Liver (tissue), 3 donors: Measurements from ENCODE around the gene CRYBG1.

ENCODE experiments used
- FOXA1 ChIP-seq: IDR thresholded peaks from 2 replicates; pipeline ENCODE4 v1.6.1; 2016; ENCODE audit warnings: antibody characterized with exemption
- GABPA ChIP-seq, 2 donors: IDR thresholded peaks in 1 of 2; conservative IDR thresholded peaks in 1 of 2; 2 replicates each; pipeline ENCODE4 v1.6.1; 2016; ENCODE audit warnings: antibody characterized with exemption in 2 of 2, mild to moderate bottlenecking in 1 of 2, moderate library complexity in 1 of 2
- HNF4A ChIP-seq, 2 donors: conservative IDR thresholded peaks; 2 replicates each; pipeline ENCODE4 v1.6.1; 2016; ENCODE audit warnings: antibody characterized with exemption in 2 of 2, mild to moderate bottlenecking in 2 of 2
- JUND ChIP-seq, 2 donors: IDR thresholded peaks; 2 replicates each; pipeline ENCODE4 v1.6.1; 2016; ENCODE audit warnings: antibody characterized with exemption in 2 of 2
- RAD21 ChIP-seq, 2 donors: IDR thresholded peaks; 2 replicates each; pipeline ENCODE4 v1.6.1; 2016; ENCODE audit warnings: antibody characterized with exemption in 2 of 2, mild to moderate bottlenecking in 2 of 2
- RXRA ChIP-seq, 2 donors: IDR thresholded peaks; 2 replicates each; pipeline ENCODE4 v1.6.1; 2017 to 2018; ENCODE audit warnings: antibody characterized with exemption in 2 of 2, mild to moderate bottlenecking in 1 of 2
- SP1 ChIP-seq: IDR thresholded peaks from 2 replicates; pipeline ENCODE4 v1.6.1; 2018; ENCODE audit warnings: antibody characterized with exemption, mild to moderate bottlenecking
- TAF1 ChIP-seq: conservative IDR thresholded peaks from 2 replicates; pipeline ENCODE4 v1.6.1; 2016; ENCODE audit warnings: antibody characterized with exemption, mild to moderate bottlenecking
- ZBTB33 ChIP-seq: IDR thresholded peaks from 2 replicates; pipeline ENCODE4 v1.6.1; 2016; ENCODE audit warnings: antibody characterized with exemption
- TF ChIP-seq, protein P1 (sequence below): IDR thresholded peaks from 2 replicates; pipeline ENCODE4 v1.6.1; 2016; ENCODE audit warnings: antibody characterized with exemption, mild to moderate bottlenecking
- TF ChIP-seq, protein P2 (sequence below): fragments of 150-350 bp; IDR thresholded peaks from 2 replicates; pipeline ENCODE4 v1.5.1; 2017; ENCODE audit warnings: improper control_type of control experiment, low read depth, low read length; ENCODE audit not compliant: missing input control
- TF ChIP-seq, protein P3 (sequence below): IDR thresholded peaks from 2 replicates; pipeline ENCODE4 v1.6.1; 2016; ENCODE audit warnings: antibody characterized with exemption
- TF ChIP-seq, protein P4 (sequence below): IDR thresholded peaks from 2 replicates; pipeline ENCODE4 v1.6.1; 2016; ENCODE audit warnings: antibody characterized with exemption
- donor health status: healthy.
- donor health status: healthy.

- TF ChIP-seq TAF1 (no peak), FOXA1 (no peak), ZBTB33 (no peak), JUND (IDR thresholded peaks at IDR 0.05) (no peak), RAD21 (IDR thresholded peaks at IDR 0.05) (no peak), SP1 (no peak), HNF4A (conservative IDR thresholded peaks at IDR 0.05) (no peak), GABPA (IDR thresholded peaks at IDR 0.05 in 1 of 2, conservative IDR thresholded peaks at IDR 0.05 in 1 of 2) (no peak), RXRA (IDR thresholded peaks at IDR 0.05) (no peak)
- TF ChIP-seq, protein P1, sequence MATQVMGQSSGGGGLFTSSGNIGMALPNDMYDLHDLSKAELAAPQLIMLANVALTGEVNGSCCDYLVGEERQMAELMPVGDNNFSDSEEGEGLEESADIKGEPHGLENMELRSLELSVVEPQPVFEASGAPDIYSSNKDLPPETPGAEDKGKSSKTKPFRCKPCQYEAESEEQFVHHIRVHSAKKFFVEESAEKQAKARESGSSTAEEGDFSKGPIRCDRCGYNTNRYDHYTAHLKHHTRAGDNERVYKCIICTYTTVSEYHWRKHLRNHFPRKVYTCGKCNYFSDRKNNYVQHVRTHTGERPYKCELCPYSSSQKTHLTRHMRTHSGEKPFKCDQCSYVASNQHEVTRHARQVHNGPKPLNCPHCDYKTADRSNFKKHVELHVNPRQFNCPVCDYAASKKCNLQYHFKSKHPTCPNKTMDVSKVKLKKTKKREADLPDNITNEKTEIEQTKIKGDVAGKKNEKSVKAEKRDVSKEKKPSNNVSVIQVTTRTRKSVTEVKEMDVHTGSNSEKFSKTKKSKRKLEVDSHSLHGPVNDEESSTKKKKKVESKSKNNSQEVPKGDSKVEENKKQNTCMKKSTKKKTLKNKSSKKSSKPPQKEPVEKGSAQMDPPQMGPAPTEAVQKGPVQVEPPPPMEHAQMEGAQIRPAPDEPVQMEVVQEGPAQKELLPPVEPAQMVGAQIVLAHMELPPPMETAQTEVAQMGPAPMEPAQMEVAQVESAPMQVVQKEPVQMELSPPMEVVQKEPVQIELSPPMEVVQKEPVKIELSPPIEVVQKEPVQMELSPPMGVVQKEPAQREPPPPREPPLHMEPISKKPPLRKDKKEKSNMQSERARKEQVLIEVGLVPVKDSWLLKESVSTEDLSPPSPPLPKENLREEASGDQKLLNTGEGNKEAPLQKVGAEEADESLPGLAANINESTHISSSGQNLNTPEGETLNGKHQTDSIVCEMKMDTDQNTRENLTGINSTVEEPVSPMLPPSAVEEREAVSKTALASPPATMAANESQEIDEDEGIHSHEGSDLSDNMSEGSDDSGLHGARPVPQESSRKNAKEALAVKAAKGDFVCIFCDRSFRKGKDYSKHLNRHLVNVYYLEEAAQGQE = no peak
- TF ChIP-seq, protein P2, sequence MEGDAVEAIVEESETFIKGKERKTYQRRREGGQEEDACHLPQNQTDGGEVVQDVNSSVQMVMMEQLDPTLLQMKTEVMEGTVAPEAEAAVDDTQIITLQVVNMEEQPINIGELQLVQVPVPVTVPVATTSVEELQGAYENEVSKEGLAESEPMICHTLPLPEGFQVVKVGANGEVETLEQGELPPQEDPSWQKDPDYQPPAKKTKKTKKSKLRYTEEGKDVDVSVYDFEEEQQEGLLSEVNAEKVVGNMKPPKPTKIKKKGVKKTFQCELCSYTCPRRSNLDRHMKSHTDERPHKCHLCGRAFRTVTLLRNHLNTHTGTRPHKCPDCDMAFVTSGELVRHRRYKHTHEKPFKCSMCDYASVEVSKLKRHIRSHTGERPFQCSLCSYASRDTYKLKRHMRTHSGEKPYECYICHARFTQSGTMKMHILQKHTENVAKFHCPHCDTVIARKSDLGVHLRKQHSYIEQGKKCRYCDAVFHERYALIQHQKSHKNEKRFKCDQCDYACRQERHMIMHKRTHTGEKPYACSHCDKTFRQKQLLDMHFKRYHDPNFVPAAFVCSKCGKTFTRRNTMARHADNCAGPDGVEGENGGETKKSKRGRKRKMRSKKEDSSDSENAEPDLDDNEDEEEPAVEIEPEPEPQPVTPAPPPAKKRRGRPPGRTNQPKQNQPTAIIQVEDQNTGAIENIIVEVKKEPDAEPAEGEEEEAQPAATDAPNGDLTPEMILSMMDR = no peak
- TF ChIP-seq, protein P3, sequence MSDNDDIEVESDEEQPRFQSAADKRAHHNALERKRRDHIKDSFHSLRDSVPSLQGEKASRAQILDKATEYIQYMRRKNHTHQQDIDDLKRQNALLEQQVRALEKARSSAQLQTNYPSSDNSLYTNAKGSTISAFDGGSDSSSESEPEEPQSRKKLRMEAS = no peak
- TF ChIP-seq, protein P4, sequence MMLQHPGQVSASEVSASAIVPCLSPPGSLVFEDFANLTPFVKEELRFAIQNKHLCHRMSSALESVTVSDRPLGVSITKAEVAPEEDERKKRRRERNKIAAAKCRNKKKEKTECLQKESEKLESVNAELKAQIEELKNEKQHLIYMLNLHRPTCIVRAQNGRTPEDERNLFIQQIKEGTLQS = no peak
These were observed 168.0 kb downstream of the CRYBG1 start for GRCh38 chr6:106528521-106528920.
